ENCODE data around the gene KNTC1. TPM values are rescaled to one million over a fixed set of nuclear protein-coding genes. Genes with fewer than 3 reads are reported as not detected.

KNTC1 gene
- total RNA-seq, 2 donors from 2014 or later = 2.2 to 3.0 TPM

GRCh38 chr12:122669397-122670070, 142.5 kb downstream of the KNTC1 start:
- no peaks in the 10 kb centered on the region for H3K36me3 ChIP-seq
- H3K27ac ChIP-seq = no peak overlapping the region
- H3K4me3 ChIP-seq = no peak overlapping the region
- no peak for DNase-seq (ENCODE audit: low spot score)
- H3K4me1 ChIP-seq = no peaks in the 10 kb centered on the region
- TF ChIP-seq CTCF (IDR thresholded peaks at IDR 0.05) = no peak
- no peaks in the 10 kb centered on the region for H3K9me3 ChIP-seq
- no peaks in the 10 kb centered on the region for H3K27me3 ChIP-seq

GRCh38 chr12:122672515-122672914, 145.5 kb downstream of the KNTC1 start:
- no peak overlapping the region for H3K4me3 ChIP-seq
- H3K4me1 ChIP-seq = no peaks in the 10 kb centered on the region
- no peaks in the 10 kb centered on the region for H3K36me3 ChIP-seq
- H3K9me3 ChIP-seq = no peaks in the 10 kb centered on the region
- H3K27ac ChIP-seq = no peak overlapping the region
- TF ChIP-seq CTCF (IDR thresholded peaks at IDR 0.05) = no peak
- H3K27me3 ChIP-seq = no peaks in the 10 kb centered on the region
- DNase-seq (ENCODE audit: low spot score) = no peak

Other genes with a start within 250 kb of the KNTC1 start
- 100 to 1,000 TPM in 1 of 2 donors, 10 to 100 TPM in 1; 91.5 to 153 TPM for gene CLIP1, start 104.6 kb upstream of the KNTC1 start, total RNA-seq
- gene ZCCHC8, start 26.3 kb upstream of the KNTC1 start, total RNA-seq = 1 to 10 TPM; 7.5 to 9.6 TPM
- 10 to 100 TPM; 35.6 to 36.6 TPM for gene RSRC2, start 313 bp upstream of the KNTC1 start, total RNA-seq
- gene HCAR2, start 176.1 kb downstream of the KNTC1 start, total RNA-seq = under 1 TPM in 1 of 2 donors, not detected in 1; 0.79 TPM
- not detected for gene HCAR3, start 189.6 kb downstream of the KNTC1 start, total RNA-seq
- gene HCAR1, start 203.6 kb downstream of the KNTC1 start, total RNA-seq = under 1 TPM in 1 of 2 donors, not detected in 1; 0.12 TPM
- 10 to 100 TPM; 14.7 to 16.1 TPM for gene DENR, start 225.6 kb downstream of the KNTC1 start, total RNA-seq
- gene CCDC62, start 247.3 kb downstream of the KNTC1 start, total RNA-seq = under 1 TPM; 0.48 to 0.67 TPM